Endothelial cell of umbilical vein (primary cell): ENCODE measurements around the gene WRAP73.

ENCODE experiments used
- EZH2 ChIP-seq: IDR thresholded peaks from 2 replicates; pipeline ENCODE4 v1.6.1; 2012; ENCODE audit warnings: borderline replicate concordance, low read depth, mild to moderate bottlenecking, moderate library complexity, low read length, inconsistent platforms; ENCODE audit not compliant: severe bottlenecking
- MAX ChIP-seq: IDR thresholded peaks from 2 replicates; pipeline ENCODE4 v1.6.1; 2011; ENCODE audit not compliant: insufficient read depth, insufficient read length
- POLR2A ChIP-seq: IDR thresholded peaks from 2 replicates; pipeline ENCODE4 v1.6.1; 2012; ENCODE audit warnings: low read depth, mild to moderate bottlenecking, control low read depth, low read length
- POLR2AphosphoS5 ChIP-seq: IDR thresholded peaks from 2 replicates; pipeline ENCODE4 v1.6.1; 2012; ENCODE audit warnings: low read depth, mild to moderate bottlenecking, control low read depth, low read length, moderate library complexity; ENCODE audit not compliant: insufficient read depth
- TF ChIP-seq, protein P1 (sequence below), 2 donors: IDR thresholded peaks; 1 replicate in 1 of 2; 2 replicates in 1 of 2; pipeline ENCODE4 v1.5.1; 2011; ENCODE audit warnings: low read length in 2 of 2, mild to moderate bottlenecking in 2 of 2, moderate library complexity in 2 of 2, control low read depth in 1 of 2, inconsistent platforms in 1 of 2, low read depth in 1 of 2; ENCODE audit not compliant: insufficient read depth in 1 of 2; ENCODE audit errors: extremely low read depth in 1 of 2

DNA sequence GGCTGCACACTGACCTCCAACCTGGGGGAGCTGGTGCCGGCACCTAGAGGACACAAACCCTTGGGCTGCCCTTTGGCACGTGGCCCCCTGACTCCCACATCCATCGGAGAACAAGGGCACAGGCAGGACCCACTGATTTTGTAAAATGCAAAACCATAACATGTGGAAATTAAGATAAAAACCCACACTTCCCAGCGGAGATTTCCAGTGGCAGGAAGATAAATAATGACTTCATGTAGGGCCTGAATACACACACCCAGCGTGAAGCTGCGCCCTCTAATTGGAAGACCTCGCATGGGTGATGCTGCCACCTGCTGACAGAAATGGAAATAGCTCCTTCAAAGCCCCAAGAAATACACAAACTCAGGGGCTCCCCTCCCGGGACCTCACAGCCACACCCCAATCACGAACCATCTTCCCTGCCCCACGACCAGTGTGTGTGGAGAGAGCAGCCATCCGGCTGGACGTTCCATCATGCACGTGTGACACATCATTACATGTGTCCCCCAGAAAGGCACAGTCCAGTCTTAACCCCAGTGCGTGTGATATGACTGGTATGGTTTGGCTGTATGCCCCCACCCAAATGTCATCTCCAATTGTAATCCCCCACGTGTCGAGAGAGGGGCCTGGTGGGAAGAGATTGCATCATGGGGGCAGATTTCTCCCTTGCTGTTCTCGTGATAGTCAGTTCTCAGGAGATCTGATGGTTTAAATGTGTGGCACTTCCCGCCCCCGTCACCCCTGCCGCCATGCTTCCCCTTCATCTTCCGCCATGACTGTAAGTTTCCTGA lies 30.8 kb downstream of the WRAP73 start:
- TF ChIP-seq POLR2A (no peak), EZH2 (no peak), POLR2AphosphoS5 (no peak), MAX (no peak)
- TF ChIP-seq, protein P1, sequence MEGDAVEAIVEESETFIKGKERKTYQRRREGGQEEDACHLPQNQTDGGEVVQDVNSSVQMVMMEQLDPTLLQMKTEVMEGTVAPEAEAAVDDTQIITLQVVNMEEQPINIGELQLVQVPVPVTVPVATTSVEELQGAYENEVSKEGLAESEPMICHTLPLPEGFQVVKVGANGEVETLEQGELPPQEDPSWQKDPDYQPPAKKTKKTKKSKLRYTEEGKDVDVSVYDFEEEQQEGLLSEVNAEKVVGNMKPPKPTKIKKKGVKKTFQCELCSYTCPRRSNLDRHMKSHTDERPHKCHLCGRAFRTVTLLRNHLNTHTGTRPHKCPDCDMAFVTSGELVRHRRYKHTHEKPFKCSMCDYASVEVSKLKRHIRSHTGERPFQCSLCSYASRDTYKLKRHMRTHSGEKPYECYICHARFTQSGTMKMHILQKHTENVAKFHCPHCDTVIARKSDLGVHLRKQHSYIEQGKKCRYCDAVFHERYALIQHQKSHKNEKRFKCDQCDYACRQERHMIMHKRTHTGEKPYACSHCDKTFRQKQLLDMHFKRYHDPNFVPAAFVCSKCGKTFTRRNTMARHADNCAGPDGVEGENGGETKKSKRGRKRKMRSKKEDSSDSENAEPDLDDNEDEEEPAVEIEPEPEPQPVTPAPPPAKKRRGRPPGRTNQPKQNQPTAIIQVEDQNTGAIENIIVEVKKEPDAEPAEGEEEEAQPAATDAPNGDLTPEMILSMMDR (IDR thresholded peaks at IDR 0.05; ENCODE audit: extremely low read depth in 1 of 2, insufficient read depth in 1 of 2, low read depth in 1 of 2, low read length in 2 of 2) = peak; percentile 78
